Calu3 (cell line): ENCODE results near the gene GRAP2. TPM values are rescaled to one million over a fixed set of nuclear protein-coding genes. Genes with fewer than 3 reads are reported as not detected.

Experiments used
- BruUV-seq: library from RNA; stranded (reverse); fragments of 400-500 nt; replicated peaks from 2 replicates; lab custom pipeline; 2021; lab: Mats Ljungman, UMichigan
- CTCF ChIA-PET: fragments of 300-600 bp; sonication (Branson Sonifier 250); formaldehyde crosslinking; loops from one replicate; lab custom pipeline; 2022; ENCODE audit warnings: antibody characterized with exemption; lab: Charles Lee
- DNase-seq: peaks from one replicate; pipeline ENCODE4 v3.0.0; 2022
- H3K27ac Mint-ChIP-seq: one replicate; pipeline ENCODE4 v1.8.0; 2022; ENCODE audit warnings: mixed read lengths; ENCODE audit not compliant: unreplicated experiment
- H3K27me3 Mint-ChIP-seq: one replicate; pipeline ENCODE4 v1.8.0; 2022; ENCODE audit warnings: mixed read lengths; ENCODE audit not compliant: unreplicated experiment
- H3K36me3 Mint-ChIP-seq: one replicate; pipeline ENCODE4 v1.8.0; 2022; ENCODE audit warnings: mild to moderate bottlenecking, moderate library complexity, mixed read lengths; ENCODE audit not compliant: insufficient read depth, unreplicated experiment
- H3K4me1 Mint-ChIP-seq: one replicate; pipeline ENCODE4 v1.8.0; 2022; ENCODE audit warnings: mild to moderate bottlenecking, low read depth, mixed read lengths; ENCODE audit not compliant: unreplicated experiment
- H3K4me3 Mint-ChIP-seq: one replicate; pipeline ENCODE4 v1.8.0; 2022; ENCODE audit warnings: mild to moderate bottlenecking, low read depth, moderate library complexity, mixed read lengths; ENCODE audit not compliant: unreplicated experiment
- H3K9me3 Mint-ChIP-seq: one replicate; pipeline ENCODE4 v1.8.0; 2022; ENCODE audit warnings: low read depth, mixed read lengths; ENCODE audit not compliant: unreplicated experiment
- CTCF ChIP-seq: fragments of 200-600 bp; IDR thresholded peaks from one replicate; pipeline ENCODE4 v1.8.0; 2022; ENCODE audit warnings: antibody characterized with exemption; ENCODE audit not compliant: unreplicated experiment
- intact Hi-C: fragments of 100-400 bp; cut with micrococcal nuclease; formaldehyde crosslinking; loops from one replicate; pipeline ENCODE4 v1.10.0; 2022; ENCODE audit not compliant: unreplicated experiment
- total RNA-seq: library from RNA; stranded (reverse); gene quantifications from 2 replicates; pipeline ENCODE4 v1.2.3, GENCODE V29; 2022

Gene GRAP2
- total RNA-seq, 1 experiment from 2014 or later = not detected

GRCh38 chr22:40007853-40008710 is 107.2 kb downstream of the GRAP2 start:
- intact Hi-C loops = no loop called here
- CTCF ChIA-PET = no interaction called here

GRCh38 chr22:40008726-40009291 is 107.9 kb downstream of the GRAP2 start:
- no peak overlapping the region for H3K4me3 Mint-ChIP-seq
- H3K4me1 Mint-ChIP-seq = no peaks in the 10 kb centered on the region
- H3K9me3 Mint-ChIP-seq = no peaks in the 10 kb centered on the region
- no peaks in the 10 kb centered on the region for H3K36me3 Mint-ChIP-seq
- intact Hi-C loops = no loop called here
- no peaks in the 10 kb centered on the region for H3K27me3 Mint-ChIP-seq
- CTCF ChIA-PET = no interaction called here
- DNase-seq = no peak
- no peak for TF ChIP-seq CTCF
- no peak overlapping the region for H3K27ac Mint-ChIP-seq
- no TSS peak for BruUV-seq

More at GRCh38 chr22:40007853-40008710, 107.2 kb downstream of the GRAP2 start:
- H3K36me3 Mint-ChIP-seq = no peaks in the 10 kb centered on the region
- no peaks in the 10 kb centered on the region for H3K4me1 Mint-ChIP-seq
- BruUV-seq = no TSS peak
- TF ChIP-seq CTCF = no peak
- no peaks in the 10 kb centered on the region for H3K9me3 Mint-ChIP-seq
- no peaks in the 10 kb centered on the region for H3K27me3 Mint-ChIP-seq
- H3K27ac Mint-ChIP-seq = no peak overlapping the region
- no peak for DNase-seq
- H3K4me3 Mint-ChIP-seq = no peak overlapping the region

GRCh38 chr22:40009292-40009774 is 108.4 kb downstream of the GRAP2 start:
- BruUV-seq = no TSS peak
- no peaks in the 10 kb centered on the region for H3K9me3 Mint-ChIP-seq
- no peak overlapping the region for H3K27ac Mint-ChIP-seq
- no peaks in the 10 kb centered on the region for H3K27me3 Mint-ChIP-seq
- H3K36me3 Mint-ChIP-seq = no peaks in the 10 kb centered on the region
- H3K4me3 Mint-ChIP-seq = no peak overlapping the region
- intact Hi-C loops = no loop called here
- H3K4me1 Mint-ChIP-seq = peaks cover 4% of the 10 kb centered on the region
- no peak for DNase-seq
- CTCF ChIA-PET = no interaction called here
- TF ChIP-seq CTCF = no peak

GRCh38 chr22:40009951-40010671 is 109.2 kb downstream of the GRAP2 start:
- DNase-seq = no peak
- Mint-ChIP-seq H3K4me3 (no peak overlapping the region), H3K4me1 (peaks cover 12% of the 10 kb centered on the region), H3K9me3 (no peaks in the 10 kb centered on the region), H3K27me3 (no peaks in the 10 kb centered on the region), H3K27ac (no peak overlapping the region), H3K36me3 (no peaks in the 10 kb centered on the region)
- TF ChIP-seq CTCF = no peak
- no TSS peak for BruUV-seq
- intact Hi-C loops = no loop called here
- CTCF ChIA-PET = interaction anchor here (0.7 kb wide), 1 partner anchor 184 kb away, joined by 5 read pairs; no protein-coding TSS in a partner anchor
